ENCODE data around the gene POLR3G. TPM values are rescaled to one million over a fixed set of nuclear protein-coding genes. Genes with fewer than 3 reads are reported as not detected.

Gene POLR3G
- total RNA-seq, 1 donor from 2014 or later, result 3.2 TPM

GRCh38 chr5:90530736-90531487 is 56.2 kb downstream of the POLR3G start:
- Mint-ChIP-seq H3K9me3 (ENCODE audit: low read depth) (no peaks in the 10 kb centered on the region), H3K36me3 (ENCODE audit: insufficient read depth) (no peaks in the 10 kb centered on the region), H3K27me3 (no peaks in the 10 kb centered on the region), H3K4me3 (ENCODE audit: low read depth) (peak overlapping the region; percentile 99), H3K27ac (no peak overlapping the region), H3K4me1 (ENCODE audit: low read depth) (peaks cover 19% of the 10 kb centered on the region)
- no peak for DNase-seq (ENCODE audit: low spot score, unreplicated experiment)
- no peak for TF ChIP-seq CTCF (IDR thresholded peaks at IDR 0.05; ENCODE audit: unreplicated experiment)

GRCh38 chr5:90533794-90534193 is 59.1 kb downstream of the POLR3G start:
- H3K27ac Mint-ChIP-seq, result no peak overlapping the region
- no peak overlapping the region for H3K4me3 Mint-ChIP-seq (ENCODE audit: low read depth)
- H3K27me3 Mint-ChIP-seq, result no peaks in the 10 kb centered on the region
- DNase-seq (ENCODE audit: low spot score, unreplicated experiment), result no peak
- no peaks in the 10 kb centered on the region for H3K36me3 Mint-ChIP-seq (ENCODE audit: insufficient read depth)
- H3K9me3 Mint-ChIP-seq (ENCODE audit: low read depth), result no peaks in the 10 kb centered on the region
- no peak for TF ChIP-seq CTCF (IDR thresholded peaks at IDR 0.05; ENCODE audit: unreplicated experiment)
- peaks cover 1% of the 10 kb centered on the region for H3K4me1 Mint-ChIP-seq (ENCODE audit: low read depth)

GRCh38 chr5:90534922-90535321 is 60.3 kb downstream of the POLR3G start:
- Mint-ChIP-seq H3K4me1 (ENCODE audit: low read depth) (peaks cover 1% of the 10 kb centered on the region), H3K27ac (no peak overlapping the region), H3K9me3 (ENCODE audit: low read depth) (no peaks in the 10 kb centered on the region), H3K27me3 (no peaks in the 10 kb centered on the region), H3K36me3 (ENCODE audit: insufficient read depth) (no peaks in the 10 kb centered on the region), H3K4me3 (ENCODE audit: low read depth) (no peak overlapping the region)
- DNase-seq (ENCODE audit: low spot score, unreplicated experiment), result no peak
- TF ChIP-seq CTCF (IDR thresholded peaks at IDR 0.05; ENCODE audit: unreplicated experiment), result no peak

GRCh38 chr5:90542827-90543519 is 68.3 kb downstream of the POLR3G start:
- H3K9me3 Mint-ChIP-seq (ENCODE audit: low read depth), result peaks cover 4% of the 10 kb centered on the region
- no peak for DNase-seq (ENCODE audit: low spot score, unreplicated experiment)
- no peaks in the 10 kb centered on the region for H3K27me3 Mint-ChIP-seq
- no peak overlapping the region for H3K27ac Mint-ChIP-seq
- H3K36me3 Mint-ChIP-seq (ENCODE audit: insufficient read depth), result no peaks in the 10 kb centered on the region
- no peak for TF ChIP-seq CTCF (IDR thresholded peaks at IDR 0.05; ENCODE audit: unreplicated experiment)
- H3K4me3 Mint-ChIP-seq (ENCODE audit: low read depth), result no peak overlapping the region
- H3K4me1 Mint-ChIP-seq (ENCODE audit: low read depth), result peaks cover 25% of the 10 kb centered on the region

GRCh38 chr5:90545511-90545910 is 70.8 kb downstream of the POLR3G start:
- H3K4me1 Mint-ChIP-seq (ENCODE audit: low read depth), result peaks cover 36% of the 10 kb centered on the region
- H3K4me3 Mint-ChIP-seq (ENCODE audit: low read depth), result no peak overlapping the region
- no peaks in the 10 kb centered on the region for H3K27me3 Mint-ChIP-seq
- no peak for DNase-seq (ENCODE audit: low spot score, unreplicated experiment)
- peak overlapping the region; percentile 1 for H3K27ac Mint-ChIP-seq
- no peak for TF ChIP-seq CTCF (IDR thresholded peaks at IDR 0.05; ENCODE audit: unreplicated experiment)
- no peaks in the 10 kb centered on the region for H3K36me3 Mint-ChIP-seq (ENCODE audit: insufficient read depth)
- H3K9me3 Mint-ChIP-seq (ENCODE audit: low read depth), result peaks cover 4% of the 10 kb centered on the region
